GM18867 (cell line): ENCODE data around the gene APOB.
"Not testable (repeated sequence)": the region's sequence is repeated elsewhere in the genome, so short reads cannot be mapped to it uniquely, and the experiment has no call there.

ENCODE experiments used
- ATAC-seq: cut with Tn5 transposase; IDR thresholded peaks from one replicate; pipeline ENCODE4 v1.9.1; 2021; ENCODE audit warnings: mild to moderate bottlenecking, moderate library complexity; ENCODE audit not compliant: unreplicated experiment

The APOB gene

DNA sequence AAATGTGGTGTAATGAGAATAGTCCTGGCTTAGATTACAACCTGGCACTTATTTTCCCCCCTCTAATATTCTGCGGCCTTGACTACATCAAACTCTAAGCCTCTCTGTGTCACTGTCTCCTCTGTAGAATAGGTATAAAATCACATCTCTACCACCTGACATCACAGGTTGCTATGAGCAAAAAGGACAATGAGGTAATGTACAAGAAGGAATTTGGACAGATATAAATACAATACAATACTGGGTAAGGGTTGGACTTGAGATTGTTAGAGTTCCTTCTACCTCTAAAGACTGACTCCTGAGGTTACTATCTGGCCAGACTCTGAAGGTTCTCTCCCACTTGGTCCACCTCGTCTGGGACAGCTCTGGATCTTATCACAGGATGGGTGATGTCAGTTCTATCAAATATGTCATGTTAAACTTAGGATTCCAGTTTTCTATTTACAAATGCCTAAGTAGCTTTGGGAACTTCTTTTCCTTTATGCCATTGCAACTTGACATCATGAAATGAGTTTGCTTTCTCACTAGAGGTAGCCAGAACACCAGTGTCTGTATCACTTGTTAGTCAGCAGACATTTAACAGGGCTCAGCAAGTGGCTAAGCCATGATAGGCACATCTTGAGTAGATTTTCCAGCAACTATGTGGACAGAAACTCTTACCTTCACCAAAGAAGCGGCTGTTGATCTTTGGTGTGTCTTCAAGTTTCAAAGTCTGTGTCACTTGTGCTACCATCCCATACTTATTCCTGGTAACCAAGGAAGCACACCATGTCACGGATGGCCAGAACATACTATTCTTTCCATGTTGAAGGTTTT, 9.5 kb downstream of the APOB start:
- ATAC-seq: no peak

DNA sequence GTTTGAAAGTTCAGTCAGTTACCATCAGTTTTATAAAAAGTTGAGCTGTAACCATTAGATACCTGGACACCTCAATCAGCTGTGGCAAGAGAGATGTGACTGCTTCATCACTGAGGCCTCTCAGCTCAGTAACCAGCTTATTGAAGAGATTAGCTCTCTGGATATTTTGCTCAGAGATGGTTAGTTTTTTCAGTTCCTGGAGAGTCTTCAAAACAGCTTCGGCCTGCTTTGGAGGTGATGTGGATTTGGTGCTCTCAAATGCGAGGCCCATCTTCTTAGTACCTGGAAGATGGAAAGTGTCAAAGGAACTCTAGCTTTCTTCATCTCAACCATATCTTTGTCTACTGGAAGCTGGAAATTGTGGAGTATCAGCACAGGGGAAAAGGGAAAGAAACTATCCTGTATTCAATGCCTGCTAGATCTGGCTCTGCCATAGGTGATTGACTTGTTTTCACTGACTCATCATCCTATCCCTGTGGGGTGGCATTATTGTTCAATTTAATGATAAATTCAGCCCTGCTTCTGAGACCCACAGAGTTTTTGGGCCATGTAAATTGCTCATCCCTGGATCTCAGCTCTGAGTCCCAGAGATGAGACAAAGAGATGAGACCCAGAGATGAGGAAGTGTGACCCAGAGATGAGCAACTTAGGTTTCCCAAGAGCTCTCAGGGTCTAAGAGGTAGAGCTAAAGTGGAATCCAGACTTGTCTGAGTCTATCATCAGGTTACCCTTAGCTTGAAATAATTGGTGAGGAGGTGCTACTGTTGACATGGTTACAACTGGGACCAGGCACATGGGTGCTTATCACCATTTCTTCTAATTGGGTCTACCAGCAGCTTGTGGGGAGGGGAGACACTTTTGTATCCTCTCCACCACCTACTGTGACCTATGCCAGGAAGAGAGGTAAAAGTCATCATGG, 10.4 kb downstream of the APOB start:
- no peak for ATAC-seq

DNA sequence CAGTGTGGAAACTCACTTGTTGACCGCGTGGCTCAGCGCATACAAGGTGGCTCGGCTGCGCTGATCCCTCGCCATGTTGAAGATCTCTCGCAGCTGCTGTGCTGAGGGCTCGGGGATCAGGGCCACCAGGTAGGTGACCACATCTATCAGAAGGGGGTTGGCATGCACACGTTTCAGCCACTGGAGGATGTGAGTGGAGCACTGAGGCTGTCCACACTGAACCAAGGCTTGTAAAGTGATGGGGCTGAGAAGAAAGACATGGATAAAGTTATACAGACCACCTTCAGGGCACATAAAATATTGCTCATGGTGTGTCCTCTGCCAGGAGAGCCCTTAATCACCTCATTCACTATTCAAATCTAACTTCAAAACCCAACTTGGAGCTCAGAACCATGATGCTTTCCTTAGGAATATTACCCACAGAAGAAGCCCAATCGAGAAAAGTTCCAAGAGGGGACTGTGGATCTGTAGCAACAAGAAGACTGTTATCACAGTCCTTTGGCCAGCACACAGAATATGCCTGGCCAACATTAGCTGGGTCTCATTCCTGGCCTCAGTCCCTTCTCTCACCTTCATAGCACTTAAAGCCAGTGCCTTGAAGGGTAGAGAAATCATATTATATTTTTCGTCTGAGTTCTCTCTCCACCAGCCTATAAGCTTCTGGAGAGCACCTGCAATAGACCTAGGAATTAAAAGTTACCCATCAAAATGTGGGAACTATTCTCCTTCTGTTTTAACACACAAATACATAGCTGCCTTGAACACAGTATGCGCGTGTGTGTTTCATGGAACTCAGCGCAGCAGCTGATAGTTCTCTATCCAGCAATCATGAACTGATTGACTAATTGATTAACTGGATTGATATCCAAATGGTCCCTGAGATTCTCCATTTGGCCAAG, 11.3 kb downstream of the APOB start:
- no peak for ATAC-seq

DNA sequence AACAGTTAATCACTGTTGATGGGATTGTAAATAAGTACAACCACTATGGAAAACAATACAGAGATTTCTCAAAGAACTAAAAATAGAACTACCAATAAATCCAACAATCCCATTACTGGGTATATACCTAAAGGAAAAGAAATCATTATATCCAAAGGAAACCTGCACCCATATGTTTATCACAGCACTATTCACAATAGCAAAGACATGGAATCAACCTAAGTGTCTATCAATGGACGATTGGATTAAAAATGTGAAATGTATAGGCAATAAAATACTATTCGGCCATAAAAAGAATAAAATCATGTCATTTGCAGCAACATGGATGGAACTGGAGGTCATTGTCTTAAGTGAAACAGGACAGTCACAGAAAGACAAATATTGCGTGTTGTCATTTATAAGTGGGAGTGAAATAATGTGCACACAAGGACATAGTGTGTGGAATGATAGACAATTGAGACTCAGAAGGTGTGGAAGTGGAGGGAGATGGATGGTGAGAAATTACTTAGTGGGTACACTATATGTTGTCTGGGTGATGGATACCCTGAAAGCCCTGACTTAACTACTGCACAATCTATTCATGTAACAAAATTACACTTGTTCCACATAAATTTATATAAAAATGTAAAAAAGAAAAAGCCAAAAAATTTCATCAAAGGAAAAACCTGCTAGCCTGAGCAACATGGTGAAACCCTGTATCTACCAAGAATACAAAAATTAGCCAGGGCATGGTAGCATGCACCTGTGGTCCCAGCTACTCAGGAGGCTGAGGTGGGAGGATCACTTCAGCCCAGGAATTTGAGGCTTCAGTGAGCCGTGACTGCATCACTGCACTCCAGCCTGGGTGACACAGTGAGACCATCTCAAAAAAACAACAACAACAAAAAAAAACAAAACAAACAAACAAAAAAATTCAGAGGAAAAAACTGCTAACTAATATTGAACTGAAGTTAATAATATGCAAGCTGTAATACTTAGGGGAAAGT, 12.6 kb downstream of the APOB start:
- ATAC-seq: no peak

DNA sequence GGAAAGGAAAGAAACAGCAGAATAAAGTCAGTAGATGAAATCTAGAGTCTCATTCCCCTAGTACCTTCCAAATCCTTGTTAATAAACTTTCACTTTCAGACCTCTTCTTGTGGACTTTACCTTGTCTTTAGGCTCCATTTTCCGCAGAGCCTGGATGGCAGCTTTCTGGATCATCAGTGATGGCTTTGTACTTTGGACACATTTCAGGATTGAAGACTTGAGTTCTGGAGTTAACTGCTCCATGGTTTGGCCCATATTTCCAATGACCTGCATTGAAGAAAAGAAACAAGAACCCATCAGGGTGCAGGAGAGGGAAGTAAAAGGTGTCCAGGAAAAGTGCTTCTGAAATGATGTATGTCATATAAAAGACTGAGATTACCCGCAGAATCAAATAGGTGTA, 14.4 kb downstream of the APOB start:
- no peak for ATAC-seq

DNA sequence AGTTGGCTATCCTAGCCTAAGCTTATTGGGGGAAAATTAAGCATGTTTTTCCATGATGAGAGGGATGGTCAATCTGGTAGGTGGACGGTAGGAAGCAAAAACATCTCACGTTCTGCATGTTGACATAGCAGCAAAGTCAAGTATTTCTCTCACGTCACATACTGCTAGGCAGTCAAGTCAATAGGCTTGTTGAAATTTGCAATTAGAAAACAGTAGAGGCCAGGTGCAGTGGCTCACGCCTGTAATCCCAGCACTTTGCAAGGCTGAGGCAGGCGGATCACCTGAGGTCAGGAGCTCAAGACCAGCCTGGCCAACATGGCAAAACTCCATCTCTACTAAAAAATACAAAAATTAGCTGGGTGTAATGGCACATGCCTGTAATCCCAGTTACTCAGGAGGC, 14.9 kb downstream of the APOB start:
- not testable (repeated sequence) for ATAC-seq

DNA sequence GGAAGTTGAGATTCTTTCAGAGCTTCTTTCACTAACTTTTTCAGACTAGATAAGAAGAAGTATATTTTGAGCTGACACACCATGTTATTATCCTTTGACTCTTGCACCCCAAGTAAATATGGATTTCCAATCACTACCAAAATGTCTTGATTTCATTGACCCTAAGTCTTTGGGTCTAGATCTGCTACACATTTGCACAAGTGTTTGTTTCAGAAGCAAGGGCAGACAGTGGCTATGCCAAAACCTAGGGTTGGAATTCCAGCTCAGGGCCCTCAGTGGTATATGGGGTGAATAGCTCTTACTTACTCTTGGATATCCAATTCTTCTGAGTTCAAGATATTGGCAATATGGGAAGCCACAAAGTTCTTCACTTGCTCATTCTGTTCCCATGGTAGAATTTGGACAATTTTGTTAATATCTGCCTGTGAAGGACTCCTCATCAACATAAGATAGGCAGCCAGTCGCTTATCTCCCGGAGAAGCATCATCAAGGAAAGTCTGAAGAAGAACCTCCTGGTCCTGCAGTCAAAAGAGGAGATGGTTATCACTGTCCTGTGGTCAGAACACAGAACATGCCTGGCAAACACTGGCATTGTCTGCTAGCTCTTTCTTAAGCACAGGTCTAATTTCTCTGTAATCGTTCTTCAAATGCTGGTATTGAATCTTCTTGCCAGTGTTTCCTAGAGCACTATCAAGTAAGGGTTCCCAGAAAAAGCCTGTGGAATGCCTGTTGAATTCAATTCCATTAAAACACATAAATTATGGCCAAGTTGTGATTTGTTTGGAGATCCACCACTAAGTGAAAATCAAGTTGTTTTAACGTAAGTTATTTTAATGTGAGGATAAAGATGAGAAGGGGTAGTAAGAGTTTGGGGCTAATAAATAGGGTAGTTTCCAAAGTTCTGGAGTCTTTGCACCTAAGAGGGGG, 15.6 kb downstream of the APOB start:
- no peak for ATAC-seq

DNA sequence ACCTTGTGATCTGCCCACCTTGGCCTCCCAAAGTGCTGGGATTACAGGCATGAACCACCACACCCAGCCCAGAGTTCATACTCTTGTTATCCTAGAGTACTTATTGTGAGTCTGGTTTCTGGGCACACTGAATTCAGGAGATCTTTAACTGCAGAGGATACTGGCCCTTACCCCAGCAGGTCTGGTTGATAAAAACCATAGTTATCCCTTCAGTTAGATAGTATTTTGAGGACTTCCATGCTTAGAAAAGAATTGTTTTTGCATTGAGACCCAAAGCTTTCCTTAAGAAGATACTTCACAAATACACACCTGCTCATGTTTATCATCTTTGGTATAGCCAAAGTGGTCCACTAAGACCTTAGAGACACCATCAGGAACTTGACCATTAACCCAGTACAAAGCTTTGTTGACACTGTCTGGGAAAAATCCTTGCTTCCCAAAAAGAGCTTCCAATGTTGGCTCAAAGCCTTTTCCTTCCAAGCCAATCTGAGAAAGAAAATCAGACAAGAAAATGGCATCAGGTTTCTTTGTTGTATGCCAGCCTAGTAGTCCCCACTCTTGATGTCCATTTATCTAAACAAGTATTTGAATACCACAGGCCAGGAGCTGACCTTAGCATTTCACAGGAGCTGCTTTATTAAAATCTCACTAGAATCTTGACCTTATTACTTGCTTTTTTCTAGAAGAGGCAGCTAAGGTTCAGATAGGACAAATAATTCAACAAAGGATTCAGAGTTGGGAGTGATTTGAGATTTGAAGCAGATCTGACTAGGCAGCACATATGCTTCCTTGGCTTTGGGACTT, 17.2 kb downstream of the APOB start:
- ATAC-seq: no peak

DNA sequence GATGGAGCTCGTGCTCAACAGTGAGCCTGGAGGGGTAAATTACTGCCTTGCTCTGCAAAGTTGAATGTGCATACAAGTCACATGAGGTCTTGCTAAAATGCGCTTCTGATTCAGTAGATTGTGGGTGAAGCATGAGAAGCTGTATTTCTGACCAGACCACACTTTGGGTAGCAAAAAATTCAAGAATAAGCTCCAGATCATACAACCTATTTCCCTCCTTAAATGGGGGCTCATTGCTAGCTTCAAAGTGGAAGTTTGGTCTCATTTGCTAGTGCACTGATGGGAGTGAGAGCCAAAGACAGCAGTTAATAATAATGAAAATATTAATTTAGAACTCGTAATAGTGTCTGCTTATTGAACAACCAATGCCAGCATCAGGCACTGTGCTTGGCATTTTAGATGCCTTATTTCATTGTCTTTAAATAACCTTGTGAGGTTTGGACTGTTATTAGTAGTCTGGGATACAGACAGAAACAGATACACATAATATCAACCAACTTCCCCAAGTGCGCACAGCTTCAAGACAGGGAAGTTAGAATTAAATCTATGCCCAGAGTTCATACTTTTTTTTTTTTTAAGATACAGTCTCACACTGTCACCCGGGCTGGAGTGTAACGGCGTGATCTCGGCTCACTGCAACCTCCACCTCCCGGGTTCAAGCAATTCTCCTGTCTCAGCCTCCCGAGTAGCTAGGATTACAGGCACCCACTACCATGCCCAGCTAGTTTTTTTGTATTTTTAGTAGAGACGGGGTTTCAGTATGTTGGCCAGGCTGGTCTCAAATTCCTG, 18.0 kb downstream of the APOB start:
- ATAC-seq: no peak

DNA sequence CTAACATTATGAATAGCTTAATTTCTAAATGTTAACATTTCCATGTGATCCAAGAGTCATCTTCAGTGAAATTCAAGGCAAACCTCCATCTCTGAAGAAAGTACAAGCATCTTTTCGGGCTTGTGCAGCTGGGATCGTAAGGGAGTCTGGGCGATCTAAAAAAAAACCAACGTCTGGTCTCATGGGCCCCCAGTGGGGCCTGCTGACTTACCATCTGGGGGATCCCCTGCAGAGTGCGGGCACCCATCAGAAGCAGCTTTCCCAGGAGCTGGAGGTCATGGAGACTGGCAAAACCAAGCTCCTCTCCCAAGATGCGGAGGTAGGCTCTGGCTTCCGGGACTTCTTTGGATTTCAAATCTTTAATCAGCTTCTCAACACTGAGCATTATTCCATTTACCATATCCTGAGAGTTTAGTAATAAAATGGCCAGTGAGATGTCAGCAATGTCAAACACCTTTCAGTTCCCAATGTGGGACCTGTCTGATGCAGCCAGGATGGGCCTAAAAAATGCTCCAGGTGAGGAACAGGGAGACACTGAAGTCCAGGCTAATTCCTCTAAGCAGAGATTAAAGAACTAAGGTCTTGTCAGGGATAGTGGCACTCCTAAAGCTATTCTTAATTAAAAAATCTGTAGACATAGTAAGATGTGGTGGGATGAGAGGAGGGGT, 19.0 kb downstream of the APOB start:
- no peak for ATAC-seq

DNA sequence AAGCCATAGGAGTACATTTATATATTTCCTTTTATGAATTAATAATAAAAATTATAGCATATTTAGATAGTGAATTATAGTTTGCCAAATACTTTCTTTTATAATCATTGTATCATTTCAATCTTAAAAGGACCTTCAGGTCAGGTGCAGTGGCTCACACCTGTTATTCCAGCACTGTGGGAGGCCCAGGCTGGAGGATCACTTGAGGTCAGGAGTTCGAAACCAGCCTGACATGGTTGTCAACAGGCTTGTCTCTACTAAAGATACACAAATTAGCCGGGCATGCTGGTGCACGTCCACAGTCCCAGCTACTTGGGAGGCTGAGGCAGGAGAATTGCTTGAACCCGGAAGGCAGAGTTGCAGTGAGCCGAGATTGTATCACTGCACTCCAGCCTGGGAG, 19.7 kb downstream of the APOB start:
- no peak for ATAC-seq

DNA sequence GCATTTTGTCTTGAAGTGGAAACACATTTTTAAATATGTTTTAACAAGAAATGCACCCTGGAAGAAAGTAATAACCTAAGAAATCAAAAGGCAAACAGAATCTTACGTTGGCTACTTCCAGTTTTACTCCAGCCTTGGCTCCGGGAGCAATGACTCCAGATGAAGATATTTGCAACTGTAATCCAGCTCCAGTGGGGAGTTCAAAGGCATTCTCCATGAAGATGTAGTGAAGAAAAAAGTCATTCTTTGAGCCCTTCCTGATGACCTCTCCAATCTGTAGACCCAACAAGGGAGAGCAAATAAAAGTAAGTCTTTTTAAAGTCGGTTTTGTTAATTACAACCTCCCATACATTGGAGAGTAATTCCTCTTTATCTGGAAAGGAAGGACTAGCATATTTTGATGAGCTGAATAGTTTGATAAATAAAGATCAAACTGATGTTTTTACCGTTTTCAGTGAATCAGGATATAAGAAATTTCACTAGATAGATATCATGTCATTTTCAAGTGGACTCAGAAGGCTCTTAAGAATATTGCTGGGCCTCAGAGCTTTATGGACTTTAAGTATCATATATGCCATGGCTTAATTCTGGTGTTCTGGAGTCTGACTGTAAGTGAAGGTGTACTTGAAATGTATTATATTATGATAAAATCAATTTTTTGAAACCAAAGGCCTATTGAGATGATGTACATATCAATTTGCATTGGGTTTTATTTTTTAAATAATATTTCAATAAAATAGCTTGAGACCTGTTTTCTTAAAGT, 20.3 kb downstream of the APOB start:
- ATAC-seq: no peak

DNA sequence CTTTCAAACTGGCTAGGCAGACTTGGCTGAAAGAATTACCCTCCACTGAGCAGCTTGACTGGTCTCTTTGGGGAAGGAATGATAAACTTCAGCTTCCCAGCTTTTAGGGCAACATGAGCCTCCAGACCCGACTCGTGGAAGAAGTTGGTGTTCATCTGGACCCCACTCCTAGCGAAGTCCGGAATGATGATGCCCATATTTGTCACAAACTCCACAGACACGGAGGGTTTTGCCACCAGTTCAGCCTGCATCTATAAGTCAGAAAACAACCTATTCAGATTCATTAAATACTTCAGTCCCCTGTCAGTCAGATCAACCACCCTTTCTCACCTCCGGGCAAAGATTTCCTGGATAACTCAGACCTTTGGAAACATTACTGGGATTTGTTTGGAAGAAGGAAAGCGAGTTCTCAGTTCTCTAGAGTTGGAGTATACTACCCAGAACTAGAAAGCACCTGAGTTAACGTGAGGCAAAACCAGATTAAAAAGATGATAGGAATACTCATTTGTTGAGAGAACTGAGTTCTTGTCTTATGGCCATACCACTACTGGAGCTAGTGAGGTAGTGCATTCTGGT, 21.0 kb downstream of the APOB start:
- ATAC-seq: no peak

DNA sequence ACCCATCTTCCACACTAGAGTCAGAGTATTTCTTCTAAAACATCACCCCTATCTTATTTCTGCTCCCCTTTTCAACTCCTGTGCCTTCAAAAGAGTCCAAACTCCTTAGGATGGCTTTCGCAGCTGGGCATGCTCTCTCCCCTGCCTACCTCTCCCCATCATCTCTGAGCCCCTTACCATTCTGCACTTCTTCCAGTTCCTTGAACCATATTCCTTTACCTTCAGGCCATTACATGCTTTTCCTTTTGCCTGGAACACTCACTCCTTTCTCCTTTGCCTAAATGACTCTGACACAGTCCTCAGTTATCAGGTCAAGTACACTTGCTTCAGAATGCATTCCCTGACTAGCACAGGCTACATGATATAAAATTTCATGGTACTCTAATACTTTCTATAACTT, 22.4 kb downstream of the APOB start:
- no peak for ATAC-seq

DNA sequence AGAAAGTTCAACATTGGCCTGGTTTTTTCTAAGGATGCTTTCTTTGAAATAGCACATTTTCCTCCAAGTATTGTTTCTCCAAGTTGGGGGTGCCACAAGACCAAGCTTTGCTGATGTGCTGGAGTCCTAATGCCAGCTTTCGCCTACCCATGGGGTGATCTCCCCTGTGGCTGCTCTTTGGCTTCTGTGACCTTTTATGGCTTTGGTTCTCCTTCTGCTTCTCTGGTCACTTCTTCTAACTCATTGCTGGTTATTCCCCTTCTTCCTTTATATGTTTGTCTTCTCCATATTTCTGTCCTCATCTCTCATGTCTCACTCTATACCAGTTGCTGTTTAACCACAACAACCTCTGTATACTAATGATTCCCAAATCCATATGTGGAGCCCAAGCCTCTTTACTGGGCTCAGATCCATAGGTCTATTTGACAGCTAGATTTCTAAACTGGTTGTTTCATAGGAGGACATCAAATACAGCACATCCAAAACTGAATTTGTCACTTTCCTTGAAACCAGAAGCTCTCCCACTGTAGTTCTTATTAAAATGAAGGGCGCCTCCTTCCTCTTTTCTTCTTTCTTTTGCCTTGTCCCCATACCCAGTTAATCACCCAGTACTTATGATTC, 23.1 kb downstream of the APOB start:
- no peak for ATAC-seq
